Subcutaneous adipose tissue (tissue), 4 donors: ENCODE data around the gene NUB1. TPM values are rescaled to one million over a fixed set of nuclear protein-coding genes. Genes with fewer than 3 reads are reported as not detected.

ENCODE experiments used
- total RNA-seq, 4 donors: library from RNA; depleted of rRNA; stranded (reverse); fragments of >200 nt; gene quantifications; one replicate each; pipeline ENCODE4 v1.1.0, GENCODE V29; 2016

NUB1 gene
- total RNA-seq, 4 donors from 2014 or later = 59.2 to 95.4 (median 66.1) TPM

Other genes with a start within 250 kb of the NUB1 start
- gene GBX1, start 174.1 kb upstream of the NUB1 start, total RNA-seq = not detected
- gene ASB10, start 154.6 kb upstream of the NUB1 start, total RNA-seq = not detected
- not detected for gene H2BK1, start 131.3 kb upstream of the NUB1 start, total RNA-seq
- gene ABCF2, start 114.6 kb upstream of the NUB1 start, total RNA-seq = 10 to 100 TPM; 21.2 to 34.7 (median 29.3) TPM
- 10 to 100 TPM; 14.2 to 28.3 (median 24.3) TPM for gene CHPF2, start 109.3 kb upstream of the NUB1 start, total RNA-seq
- gene SMARCD3, start 93.1 kb upstream of the NUB1 start, total RNA-seq = 10 to 100 TPM; 15.9 to 38.2 (median 21.1) TPM
- gene WDR86, start 68.2 kb downstream of the NUB1 start, total RNA-seq = 10 to 100 TPM in 3 of 4 donors, 1 to 10 TPM in 1; 8.3 to 51.2 (median 15.6) TPM
- 1 to 10 TPM in 1 of 4 donors, not detected in 3; 1.3 TPM for gene CRYGN, start 98.3 kb downstream of the NUB1 start, total RNA-seq
- 100 to 1,000 TPM in 3 of 4 donors, 10 to 100 TPM in 1; 98.1 to 132 (median 106) TPM for gene RHEB, start 178.1 kb downstream of the NUB1 start, total RNA-seq